ENCODE data around the gene FAT4. TPM values are rescaled to one million over a fixed set of nuclear protein-coding genes. Genes with fewer than 3 reads are reported as not detected.

FAT4 gene
- total RNA-seq, 2 experiments from 2014 or later, result not detected

- no peaks in the 10 kb centered on the region for H3K36me3 Mint-ChIP-seq (ENCODE audit: low read depth)
- H3K27ac Mint-ChIP-seq, result no peak overlapping the region
- intact Hi-C loops (cut with micrococcal nuclease), result no loop called here
- peaks cover 1% of the 10 kb centered on the region for H3K9me3 Mint-ChIP-seq
- DNase-seq (no peak), ATAC-seq (no peak)
- no peaks in the 10 kb centered on the region for H3K4me1 Mint-ChIP-seq (ENCODE audit: low read depth)
- ChIA-PET POLR2A (no interaction called here), CTCF (no interaction called here)
- no peak overlapping the region for H3K4me3 Mint-ChIP-seq
- H3K27me3 Mint-ChIP-seq, result no peaks in the 10 kb centered on the region
- no peak for TF ChIP-seq CTCF (IDR thresholded peaks at IDR 0.05)
Measured at GRCh38 chr4:125297116-125297515, 17.6 kb upstream of the FAT4 start.

GRCh38 chr4:125303058-125303457 lies 11.7 kb upstream of the FAT4 start:
- no peak for ATAC-seq
- no peaks in the 10 kb centered on the region for H3K27me3 Mint-ChIP-seq
- intact Hi-C loops (cut with micrococcal nuclease), result no loop called here
- TF ChIP-seq CTCF (IDR thresholded peaks at IDR 0.05), result no peak
- ChIA-PET CTCF (interaction anchor here (0.9 kb wide), 1 partner anchor 10 kb away, joined by 3 read pairs; no protein-coding TSS in a partner anchor), POLR2A (no interaction called here)
- no peak overlapping the region for H3K27ac Mint-ChIP-seq
- H3K36me3 Mint-ChIP-seq (ENCODE audit: low read depth), result no peaks in the 10 kb centered on the region
- no peaks in the 10 kb centered on the region for H3K4me1 Mint-ChIP-seq (ENCODE audit: low read depth)
- DNase-seq, result no peak
- no peaks in the 10 kb centered on the region for H3K9me3 Mint-ChIP-seq
- no peak overlapping the region for H3K4me3 Mint-ChIP-seq

- no peak for TF ChIP-seq CTCF (IDR thresholded peaks at IDR 0.05)
- no peak for ATAC-seq
- no peak for DNase-seq
- Mint-ChIP-seq H3K4me3 (no peak overlapping the region), H3K27ac (no peak overlapping the region), H3K36me3 (ENCODE audit: low read depth) (no peaks in the 10 kb centered on the region), H3K4me1 (ENCODE audit: low read depth) (no peaks in the 10 kb centered on the region), H3K9me3 (no peaks in the 10 kb centered on the region), H3K27me3 (no peaks in the 10 kb centered on the region)
- ChIA-PET POLR2A (no interaction called here), CTCF (interaction anchor here (0.9 kb wide), 1 partner anchor 9 kb away, joined by 3 read pairs; no protein-coding TSS in a partner anchor)
- intact Hi-C loops (cut with micrococcal nuclease), result no loop called here
Measured at GRCh38 chr4:125303821-125304220, 10.9 kb upstream of the FAT4 start.

GRCh38 chr4:125306112-125306511 lies 8.6 kb upstream of the FAT4 start:
- H3K9me3 Mint-ChIP-seq, result no peaks in the 10 kb centered on the region
- H3K36me3 Mint-ChIP-seq (ENCODE audit: low read depth), result no peaks in the 10 kb centered on the region
- no peak overlapping the region for H3K27ac Mint-ChIP-seq
- intact Hi-C loops (cut with micrococcal nuclease), result no loop called here
- ATAC-seq (no peak), DNase-seq (no peak)
- ChIA-PET CTCF (no interaction called here), POLR2A (no interaction called here)
- no peak overlapping the region for H3K4me3 Mint-ChIP-seq
- H3K4me1 Mint-ChIP-seq (ENCODE audit: low read depth), result no peaks in the 10 kb centered on the region
- TF ChIP-seq CTCF (IDR thresholded peaks at IDR 0.05), result no peak
- H3K27me3 Mint-ChIP-seq, result peaks cover 6% of the 10 kb centered on the region

GRCh38 chr4:125306533-125306932 lies 8.2 kb upstream of the FAT4 start:
- CTCF ChIA-PET, result no interaction called here

More at GRCh38 chr4:125306533-125306932, 8.2 kb upstream of the FAT4 start:
- H3K27me3 Mint-ChIP-seq, result peaks cover 9% of the 10 kb centered on the region
- POLR2A ChIA-PET, result no interaction called here
- no peak for TF ChIP-seq CTCF (IDR thresholded peaks at IDR 0.05)
- ATAC-seq, result no peak
- no peaks in the 10 kb centered on the region for H3K9me3 Mint-ChIP-seq
- no peaks in the 10 kb centered on the region for H3K4me1 Mint-ChIP-seq (ENCODE audit: low read depth)
- no peak overlapping the region for H3K4me3 Mint-ChIP-seq
- intact Hi-C loops (cut with micrococcal nuclease), result no loop called here
- H3K36me3 Mint-ChIP-seq (ENCODE audit: low read depth), result no peaks in the 10 kb centered on the region
- H3K27ac Mint-ChIP-seq, result no peak overlapping the region
- no peak for DNase-seq

Measured in activated CD8-positive, alpha-beta T cell treated with anti-CD3 and anti-CD28 coated beads for 36 hours (primary cell).